GM10248 (cell line): Measurements from ENCODE around the gene ANKRD16.
A peak's percentile ranks its signal among the peaks of the same experiment; 100 is the strongest.
"Not testable (repeated sequence)": the region's sequence is repeated elsewhere in the genome, so short reads cannot be mapped to it uniquely, and the experiment has no call there.

ENCODE experiments used
- CTCF ChIA-PET: fragments of 300-600 bp; sonication (Branson Sonifier 250); formaldehyde crosslinking; extraction: SDS; loops from one replicate; lab custom pipeline; 2021; ENCODE audit warnings: antibody characterized with exemption; lab: Yijun Ruan, JAX
- POLR2A ChIA-PET: fragments of 350-650 bp; sonication (Branson Sonifier 250); formaldehyde crosslinking; extraction: SDS; loops from one replicate; lab custom pipeline; 2020; ENCODE audit warnings: antibody characterized with exemption; lab: Yijun Ruan, JAX
- DNase-seq: peaks from one replicate; pipeline ENCODE4 v3.0.0; 2012; ENCODE audit errors: extremely low spot score
- CTCF ChIP-seq: IDR thresholded peaks from 2 replicates; pipeline ENCODE4 v1.5.1; 2012; ENCODE audit warnings: mild to moderate bottlenecking, low read depth; ENCODE audit errors: extremely low read depth, missing control alignments, control extremely low read depth

Gene ANKRD16

GRCh38 chr10:5844345-5845055 is 45.2 kb downstream of the ANKRD16 start:
- no peak for DNase-seq
- ChIA-PET POLR2A (interaction anchor here (0.6 to 1.6 kb wide), 5 partner anchors 18 to 34 kb away, joined by 3 to 7 read pairs (median 5); partner anchors contain the start of gene GDI2), CTCF (interaction anchor here (0.7 to 4.5 kb wide), 13 partner anchors 8 to 34 kb away, joined by 3 to 24 read pairs (median 4); partner anchors contain the start of gene GDI2)
- no peak for TF ChIP-seq CTCF

- no peak for TF ChIP-seq CTCF
- POLR2A ChIA-PET: interaction anchor here (0.6 to 1.6 kb wide), 8 partner anchors 9 to 33 kb away, joined by 3 to 7 read pairs (median 4); partner anchors contain the start of gene GDI2
- CTCF ChIA-PET: interaction anchor here (0.7 to 4.5 kb wide), 15 partner anchors 9 to 36 kb away, joined by 3 to 24 read pairs (median 4); partner anchors contain the start of gene GDI2
- DNase-seq: no peak
These were observed 45.9 kb downstream of the ANKRD16 start for GRCh38 chr10:5843686-5844344.

GRCh38 chr10:5841965-5842364 is 47.7 kb downstream of the ANKRD16 start:
- CTCF ChIA-PET: interaction anchor here (4.5 kb wide), 1 partner anchor 32 kb away, joined by 19 read pairs; no protein-coding TSS in a partner anchor
- POLR2A ChIA-PET: no interaction called here
- TF ChIP-seq CTCF: no peak
- no peak for DNase-seq

GRCh38 chr10:5840314-5841307 is 49.1 kb downstream of the ANKRD16 start:
- no peak for TF ChIP-seq CTCF
- POLR2A ChIA-PET: interaction anchor here (1.1 to 1.6 kb wide), 3 partner anchors 12 to 27 kb away, joined by 9 to 12 read pairs (median 9); partner anchors contain the start of gene GDI2
- CTCF ChIA-PET: interaction anchor here (0.8 to 4.5 kb wide), 8 partner anchors 10 to 246 kb away, joined by 3 to 19 read pairs (median 4); no protein-coding TSS in a partner anchor
- peak; percentile 83 for DNase-seq

GRCh38 chr10:5836181-5836580 is 53.5 kb downstream of the ANKRD16 start:
- DNase-seq, POLR2A ChIA-PET, CTCF ChIA-PET: not testable (repeated sequence)

GRCh38 chr10:5835446-5836095 is 54.1 kb downstream of the ANKRD16 start:
- TF ChIP-seq CTCF: no peak
- ChIA-PET POLR2A (interaction anchor here (0.6 kb wide), 1 partner anchor 16 kb away, joined by 3 read pairs; no protein-coding TSS in a partner anchor), CTCF (interaction anchor here (1.1 kb wide), 1 partner anchor 8 kb away, joined by 3 read pairs; no protein-coding TSS in a partner anchor)
- no peak for DNase-seq
